ENCODE results near the gene TAOK2.

- TF ChIP-seq, protein P1, sequence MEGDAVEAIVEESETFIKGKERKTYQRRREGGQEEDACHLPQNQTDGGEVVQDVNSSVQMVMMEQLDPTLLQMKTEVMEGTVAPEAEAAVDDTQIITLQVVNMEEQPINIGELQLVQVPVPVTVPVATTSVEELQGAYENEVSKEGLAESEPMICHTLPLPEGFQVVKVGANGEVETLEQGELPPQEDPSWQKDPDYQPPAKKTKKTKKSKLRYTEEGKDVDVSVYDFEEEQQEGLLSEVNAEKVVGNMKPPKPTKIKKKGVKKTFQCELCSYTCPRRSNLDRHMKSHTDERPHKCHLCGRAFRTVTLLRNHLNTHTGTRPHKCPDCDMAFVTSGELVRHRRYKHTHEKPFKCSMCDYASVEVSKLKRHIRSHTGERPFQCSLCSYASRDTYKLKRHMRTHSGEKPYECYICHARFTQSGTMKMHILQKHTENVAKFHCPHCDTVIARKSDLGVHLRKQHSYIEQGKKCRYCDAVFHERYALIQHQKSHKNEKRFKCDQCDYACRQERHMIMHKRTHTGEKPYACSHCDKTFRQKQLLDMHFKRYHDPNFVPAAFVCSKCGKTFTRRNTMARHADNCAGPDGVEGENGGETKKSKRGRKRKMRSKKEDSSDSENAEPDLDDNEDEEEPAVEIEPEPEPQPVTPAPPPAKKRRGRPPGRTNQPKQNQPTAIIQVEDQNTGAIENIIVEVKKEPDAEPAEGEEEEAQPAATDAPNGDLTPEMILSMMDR (IDR thresholded peaks at IDR 0.05), result no peak
- TF ChIP-seq POLR2AphosphoS5 (IDR thresholded peaks at IDR 0.05) (no peak), POLR2A (IDR thresholded peaks at IDR 0.05) (no peak)
Observed at GRCh38 chr16:30006095-30006473, 32.4 kb downstream of the TAOK2 start.
